CD4-positive, CD25-positive, alpha-beta regulatory T cell (primary cell): ENCODE results near the gene SERINC4. TPM values are rescaled to one million over a fixed set of nuclear protein-coding genes. Genes with fewer than 3 reads are reported as not detected.
"Not testable (repeated sequence)": the region's sequence is repeated elsewhere in the genome, so short reads cannot be mapped to it uniquely, and the experiment has no call there.

Experiments
- ATAC-seq, 2 donors: fragments of 150-1000 bp; cut with Tn5 transposase; one replicate each; pipeline ENCODE4 v1.10.0; 2021; ENCODE audit warnings: low read depth in 2 of 2, moderate number of reproducible peaks in 2 of 2, moderate library complexity in 1 of 2
- DNase-seq, 3 donors: peaks; one replicate each; pipeline versions ENCODE4 v3.0.0 to v3.0.0-alpha.2; 2012 to 2022; ENCODE audit warnings: mixed read lengths in 1 of 3
- H3K27ac ChIP-seq: one replicate; pipeline ENCODE4 v1.7.0; 2013; ENCODE audit warnings: mild to moderate bottlenecking, low read length; ENCODE audit not compliant: insufficient read depth, poor library complexity, severe bottlenecking
- H3K27me3 ChIP-seq: one replicate; pipeline ENCODE4 v1.7.0; 2013; ENCODE audit warnings: low read length; ENCODE audit not compliant: control insufficient read depth, insufficient read depth
- H3K36me3 ChIP-seq: one replicate; pipeline ENCODE4 v1.7.0; 2013; ENCODE audit warnings: mild to moderate bottlenecking, low read length, moderate library complexity; ENCODE audit not compliant: control insufficient read depth, insufficient read depth
- H3K4me1 ChIP-seq: 2 replicates; pipeline ENCODE4 v1.7.0; 2013; ENCODE audit warnings: mild to moderate bottlenecking, low read length; ENCODE audit not compliant: insufficient read depth, control insufficient read depth, poor library complexity, severe bottlenecking
- H3K4me3 ChIP-seq: one replicate; pipeline ENCODE4 v1.7.0; 2013; ENCODE audit warnings: low read depth, mild to moderate bottlenecking, low read length, moderate library complexity
- H3K9me3 ChIP-seq, 2 experiments: 1 replicate in 1 of 2; 2 replicates in 1 of 2; pipeline ENCODE4 v1.7.0; 2013; ENCODE audit warnings: low read length in 2 of 2, mild to moderate bottlenecking in 1 of 2, moderate library complexity in 1 of 2; ENCODE audit not compliant: control insufficient read depth in 2 of 2
- H3K27ac Mint-ChIP-seq, 3 donors: one replicate each; pipeline ENCODE4 v1.8.0; 2020 to 2022; ENCODE audit warnings: mild to moderate bottlenecking in 3 of 3, mixed read lengths in 3 of 3, moderate library complexity in 2 of 3
- H3K27me3 Mint-ChIP-seq: one replicate; pipeline ENCODE4 v1.8.0; 2022; ENCODE audit warnings: mild to moderate bottlenecking, mixed read lengths
- H3K36me3 Mint-ChIP-seq: one replicate; pipeline ENCODE4 v1.8.0; 2020; ENCODE audit warnings: mixed read lengths
- H3K4me1 Mint-ChIP-seq, 4 donors: one replicate each; pipeline ENCODE4 v1.8.0; 2020 to 2022; ENCODE audit warnings: mixed read lengths in 4 of 4, mild to moderate bottlenecking in 1 of 4
- H3K4me3 Mint-ChIP-seq, 4 donors: one replicate each; pipeline ENCODE4 v1.8.0; 2020 to 2022; ENCODE audit warnings: mild to moderate bottlenecking in 4 of 4, mixed read lengths in 4 of 4, moderate library complexity in 3 of 4
- H3K9me3 Mint-ChIP-seq, 7 donors: one replicate each; pipeline ENCODE4 v1.8.0; 2020 to 2022; ENCODE audit warnings: mixed read lengths in 7 of 7, mild to moderate bottlenecking in 3 of 7, moderate library complexity in 2 of 7
- polyA plus RNA-seq, 4 donors: library from polyadenylated mRNA; unstranded; fragments of 300-500 nt; fragmentation: Illumina TruSeq; gene quantifications; one replicate each; pipeline ENCODE4 v1.2.3, GENCODE V29; 2021
- total RNA-seq: library from RNA; stranded (reverse); gene quantifications from one replicate; pipeline ENCODE4 v1.2.3, GENCODE V29; 2022

Gene SERINC4
- total and polyA plus RNA-seq, 5 donors from 2014 or later, result 1.2 to 2.8 (median 2.3) TPM; not detected in 1

DNA sequence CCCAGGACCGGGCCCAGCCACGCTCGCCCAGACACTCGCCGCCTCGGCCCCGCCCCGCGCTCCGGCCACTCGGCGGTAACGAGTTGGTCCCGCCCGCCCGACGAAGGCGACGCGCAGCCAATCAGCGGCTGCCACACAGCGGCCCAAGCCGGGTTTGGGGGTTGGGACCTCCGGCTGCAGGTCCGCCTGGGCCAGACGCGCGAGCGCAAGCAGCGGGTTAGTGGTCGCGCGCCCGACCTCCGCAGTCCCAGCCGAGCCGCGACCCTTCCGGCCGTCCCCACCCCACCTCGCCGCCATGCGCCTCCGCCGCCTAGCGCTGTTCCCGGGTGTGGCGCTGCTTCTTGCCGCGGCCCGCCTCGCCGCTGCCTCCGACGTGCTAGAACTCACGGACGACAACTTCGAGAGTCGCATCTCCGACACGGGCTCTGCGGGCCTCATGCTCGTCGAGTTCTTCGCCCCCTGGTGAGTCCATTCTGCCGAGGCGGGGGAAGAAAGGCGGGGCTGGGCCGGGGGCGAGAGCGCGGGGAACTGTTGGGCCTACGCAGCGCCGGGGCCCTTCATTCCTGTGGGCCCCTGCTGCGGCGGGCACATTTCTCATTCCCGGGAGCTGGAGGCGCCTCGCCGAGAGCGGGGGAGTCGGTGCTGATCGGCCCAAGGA lies 53.6 kb downstream of the SERINC4 start, which contains the start of gene PDIA3:
TSS of gene PDIA3 (plus strand) at position 194 of the 658 bp plus-strand sequence. CDS start at position 296, 102 bp downstream.
- peak; percentile 82 to 88 (median 85) for DNase-seq
- peak within 1 kb of the TSS; percentile 90 to 99 (median 96) for H3K4me3 Mint-ChIP-seq
- peak within 1 kb of the TSS; percentile 93 to 96 (median 94) for H3K27ac Mint-ChIP-seq
- peak within 1 kb of the TSS; percentile 86 for H3K27ac ChIP-seq
- H3K36me3 Mint-ChIP-seq, H3K36me3 ChIP-seq, H3K27me3 Mint-ChIP-seq, H3K9me3 Mint-ChIP-seq, H3K27me3 ChIP-seq, H3K9me3 ChIP-seq: not testable (repeated sequence)
- peaks cover 42% of the 10 kb centered on the region for H3K4me1 ChIP-seq
- ATAC-seq, result peak; percentile 75 to 78
- H3K4me3 ChIP-seq, result peak within 1 kb of the TSS; percentile 88
- H3K4me1 Mint-ChIP-seq, result peaks cover 10 to 49% (median 34%) of the 10 kb centered on the region in 4 donors

Other genes with a start within 250 kb of the SERINC4 start
- gene PPIP5K1, start 210.0 kb downstream of the SERINC4 start, total RNA-seq, result 34.0 TPM
- gene PPIP5K1, start 210.0 kb downstream of the SERINC4 start, polyA plus RNA-seq, result 1 to 10 TPM; 4.3 to 7.1 (median 5.7) TPM
- gene CKMT1B, start 206.2 kb downstream of the SERINC4 start, total RNA-seq, result not detected
- gene CKMT1B, start 206.2 kb downstream of the SERINC4 start, polyA plus RNA-seq, result not detected
- 1.5 TPM for gene STRC, start 181.4 kb downstream of the SERINC4 start, total RNA-seq
- gene STRC, start 181.4 kb downstream of the SERINC4 start, polyA plus RNA-seq, result not detected
- 6.3 TPM for gene CATSPER2, start 151.4 kb downstream of the SERINC4 start, total RNA-seq
- 1 to 10 TPM in 1 of 4 donors, under 1 TPM in 3; 0.17 to 1.5 (median 0.51) TPM for gene CATSPER2, start 151.4 kb downstream of the SERINC4 start, polyA plus RNA-seq
- not detected for gene CKMT1A, start 106.4 kb downstream of the SERINC4 start, total RNA-seq
- gene CKMT1A, start 106.4 kb downstream of the SERINC4 start, polyA plus RNA-seq, result not detected
- 156 TPM for gene PDIA3, start 53.8 kb downstream of the SERINC4 start, total RNA-seq
- gene PDIA3, start 53.8 kb downstream of the SERINC4 start, polyA plus RNA-seq, result 100 to 1,000 TPM; 204 to 305 (median 256) TPM
- 0.99 TPM for gene ELL3, start 23.3 kb downstream of the SERINC4 start, total RNA-seq
- 1 to 10 TPM in 2 of 4 donors, under 1 TPM in 1, not detected in 1; 0.23 to 2.2 (median 1.8) TPM for gene ELL3, start 23.3 kb downstream of the SERINC4 start, polyA plus RNA-seq
- gene SERF2, start 7.9 kb downstream of the SERINC4 start, total RNA-seq, result 400 TPM
- gene SERF2, start 7.9 kb downstream of the SERINC4 start, polyA plus RNA-seq, result 1,000 to 10,000 TPM; 1,866 to 2,414 (median 2,080) TPM
- 19.7 TPM for gene HYPK, start 379 bp upstream of the SERINC4 start, total RNA-seq
- gene HYPK, start 379 bp upstream of the SERINC4 start, polyA plus RNA-seq, result 10 to 100 TPM in 3 of 4 donors, 1 to 10 TPM in 1; 6.4 to 15.2 (median 11.8) TPM
- gene MFAP1, start 24.5 kb upstream of the SERINC4 start, total RNA-seq, result 17.1 TPM
- gene MFAP1, start 24.5 kb upstream of the SERINC4 start, polyA plus RNA-seq, result 10 to 100 TPM; 12.7 to 24.8 (median 16.5) TPM
- 13.9 TPM for gene WDR76, start 26.8 kb upstream of the SERINC4 start, total RNA-seq
- 10 to 100 TPM; 12.1 to 14.1 (median 12.4) TPM for gene WDR76, start 26.8 kb upstream of the SERINC4 start, polyA plus RNA-seq